HG02884 (cell line): ENCODE measurements around the gene EXOC3L2.
"Not testable (repeated sequence)": the region's sequence is repeated elsewhere in the genome, so short reads cannot be mapped to it uniquely, and the experiment has no call there.

Experiments
- ATAC-seq: cut with Tn5 transposase; IDR thresholded peaks from one replicate; pipeline ENCODE4 v1.9.1; 2021; ENCODE audit warnings: mild to moderate bottlenecking, moderate library complexity; ENCODE audit not compliant: unreplicated experiment

Gene EXOC3L2

GRCh38 chr19:45245334-45245787 is at the start of gene EXOC3L2:
EXOC3L2 (minus strand) TSS chr19:45245407; CDS start chr19:45239045, 6,362 bp downstream.
- ATAC-seq: no peak

GRCh38 chr19:45294291-45295029 is 49.3 kb upstream of the EXOC3L2 start:
- no peak for ATAC-seq

GRCh38 chr19:45293682-45294081 is 48.5 kb upstream of the EXOC3L2 start:
- no peak for ATAC-seq

- no peak for ATAC-seq
Observed at GRCh38 chr19:45291834-45292233, 46.6 kb upstream of the EXOC3L2 start.

GRCh38 chr19:45290381-45290931 is 45.2 kb upstream of the EXOC3L2 start:
- ATAC-seq: no peak

GRCh38 chr19:45283443-45284033 is 38.3 kb upstream of the EXOC3L2 start:
- no peak for ATAC-seq

GRCh38 chr19:45280471-45280961 is 35.3 kb upstream of the EXOC3L2 start:
- no peak for ATAC-seq

GRCh38 chr19:45279587-45280192 is 34.5 kb upstream of the EXOC3L2 start:
- ATAC-seq: no peak

- no peak for ATAC-seq
Observed at GRCh38 chr19:45278087-45278486, 32.9 kb upstream of the EXOC3L2 start.

GRCh38 chr19:45276284-45276687 is 31.1 kb upstream of the EXOC3L2 start:
- no peak for ATAC-seq

GRCh38 chr19:45275370-45275971 is 30.3 kb upstream of the EXOC3L2 start:
- ATAC-seq: no peak

- no peak for ATAC-seq
Observed at GRCh38 chr19:45273521-45273855, 28.3 kb upstream of the EXOC3L2 start.

GRCh38 chr19:45271735-45272108 is 26.5 kb upstream of the EXOC3L2 start:
- ATAC-seq: no peak

- no peak for ATAC-seq
Observed at GRCh38 chr19:45271098-45271734, 26.0 kb upstream of the EXOC3L2 start.

- not testable (repeated sequence) for ATAC-seq
Observed at GRCh38 chr19:45269939-45270338, 24.7 kb upstream of the EXOC3L2 start.

GRCh38 chr19:45267296-45267695 is 22.1 kb upstream of the EXOC3L2 start:
- no peak for ATAC-seq

- no peak for ATAC-seq
Observed at GRCh38 chr19:45265375-45265774, 20.2 kb upstream of the EXOC3L2 start.

- no peak for ATAC-seq
Observed at GRCh38 chr19:45264781-45265317, 19.6 kb upstream of the EXOC3L2 start.

- ATAC-seq: no peak
Observed at GRCh38 chr19:45263013-45263412, 17.8 kb upstream of the EXOC3L2 start.

- no peak for ATAC-seq
Observed at GRCh38 chr19:45262570-45262969, 17.4 kb upstream of the EXOC3L2 start.

GRCh38 chr19:45258862-45259261 is 13.7 kb upstream of the EXOC3L2 start:
- no peak for ATAC-seq
